Measurements from ENCODE around the gene DNAJC5G. TPM values are rescaled to one million over a fixed set of nuclear protein-coding genes. Genes with fewer than 3 reads are reported as not detected.

Gene DNAJC5G
- total RNA-seq, 2 experiments from 2014 or later, result 0.19 TPM; not detected in 1

DNA sequence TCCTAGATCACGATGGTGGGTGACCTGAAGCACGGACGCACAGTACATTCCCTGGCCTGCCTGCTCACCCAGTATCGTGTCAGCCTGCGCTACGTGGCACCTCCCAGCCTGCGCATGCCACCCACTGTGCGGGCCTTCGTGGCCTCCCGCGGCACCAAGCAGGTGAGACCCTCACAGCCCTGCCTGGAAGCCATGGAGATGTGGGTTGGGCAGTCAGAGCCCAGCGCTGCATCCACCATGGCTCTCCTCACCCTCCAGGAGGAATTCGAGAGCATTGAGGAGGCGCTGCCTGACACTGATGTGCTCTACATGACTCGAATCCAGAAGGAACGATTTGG lies 32.6 kb upstream of the DNAJC5G start:
- CTCF ChIA-PET, result interaction anchor here (1.4 to 2.4 kb wide), 2 partner anchors 23 to 37 kb away, joined by 4 to 9 read pairs; no protein-coding TSS in a partner anchor

DNA sequence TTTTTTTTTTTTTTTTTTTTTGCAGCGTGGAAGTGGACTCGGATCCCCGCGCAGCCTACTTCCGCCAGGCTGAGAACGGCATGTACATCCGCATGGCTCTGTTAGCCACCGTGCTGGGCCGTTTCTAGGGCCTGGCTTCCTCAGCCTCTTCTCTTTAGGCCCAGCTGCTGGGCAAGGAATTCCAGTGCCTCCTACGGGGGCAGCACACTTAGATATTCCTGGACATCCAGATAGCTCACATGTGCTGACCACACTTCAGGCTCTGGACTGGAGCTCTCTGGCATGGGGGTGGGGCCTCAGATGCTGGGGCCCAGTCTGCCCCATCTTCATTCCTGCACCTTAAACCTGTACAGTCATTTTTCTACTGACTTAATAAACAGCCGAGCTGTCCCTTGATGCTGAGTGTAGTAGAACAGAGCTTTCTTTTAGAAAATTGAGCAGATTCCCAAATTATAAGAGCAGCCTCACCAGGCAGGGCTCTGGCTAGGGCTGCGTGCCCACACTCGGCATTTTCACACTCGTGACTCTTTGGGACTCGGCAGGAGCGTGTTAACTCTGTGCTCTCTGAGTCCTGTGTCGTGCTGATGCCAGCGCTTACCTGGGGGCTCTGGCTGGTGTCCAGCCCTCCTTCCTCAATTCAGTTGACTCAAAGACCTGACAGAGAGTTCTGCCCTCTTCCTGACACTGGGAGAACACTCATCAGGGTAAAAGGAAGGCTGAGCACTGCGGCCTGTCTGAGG lies 31.7 kb upstream of the DNAJC5G start:
- DNase-seq, result no peak
- Mint-ChIP-seq H3K27me3 (peaks cover 1% of the 10 kb centered on the region), H3K36me3 (peaks cover 37% of the 10 kb centered on the region), H3K4me3 (no peak overlapping the region), H3K4me1 (ENCODE audit: low read depth) (no peaks in the 10 kb centered on the region), H3K9me3 (no peaks in the 10 kb centered on the region), H3K27ac (no peak overlapping the region)
- ChIA-PET CTCF (interaction anchor here (0.6 to 1.0 kb wide), 2 partner anchors 37 to 1183 kb away, joined by 3 read pairs; no protein-coding TSS in a partner anchor), POLR2A (no interaction called here)
- intact Hi-C loops (cut with micrococcal nuclease), result no loop called here

More for the DNA sequence above, 32.6 kb upstream of the DNAJC5G start:
- H3K27me3 Mint-ChIP-seq, result no peaks in the 10 kb centered on the region
- H3K4me3 Mint-ChIP-seq, result no peak overlapping the region
- H3K36me3 Mint-ChIP-seq, result peaks cover 45% of the 10 kb centered on the region
- no peak overlapping the region for H3K27ac Mint-ChIP-seq
- H3K9me3 Mint-ChIP-seq, result no peaks in the 10 kb centered on the region
- no peak for DNase-seq
- intact Hi-C loops (cut with micrococcal nuclease), result no loop called here
- POLR2A ChIA-PET, result interaction anchor here (1.7 kb wide), 1 partner anchor 11 kb away, joined by 4 read pairs; no protein-coding TSS in a partner anchor
- H3K4me1 Mint-ChIP-seq (ENCODE audit: low read depth), result no peaks in the 10 kb centered on the region

DNA sequence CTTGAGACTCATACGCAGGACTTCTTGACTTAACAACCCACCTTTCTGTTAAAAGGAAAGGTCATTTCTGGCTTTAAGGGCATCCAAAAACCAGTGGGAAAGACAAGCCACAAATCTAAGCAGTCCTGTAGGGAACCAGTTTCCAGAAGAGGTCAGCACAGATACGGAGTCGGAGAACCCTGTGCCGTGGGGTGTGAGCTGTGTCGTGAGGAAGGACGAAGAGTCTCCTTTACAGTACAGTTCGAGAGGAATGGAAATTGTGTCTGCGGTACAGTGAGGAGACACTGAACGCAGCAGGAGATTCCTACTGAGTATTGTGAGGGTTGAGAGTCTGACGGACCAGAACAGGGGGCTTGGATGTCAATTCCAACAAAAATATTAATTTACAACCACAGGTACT lies 30.1 kb upstream of the DNAJC5G start:
- H3K27me3 Mint-ChIP-seq, result peaks cover 1% of the 10 kb centered on the region
- no peak overlapping the region for H3K27ac Mint-ChIP-seq
- no peak overlapping the region for H3K4me3 Mint-ChIP-seq
- no peak for DNase-seq
- intact Hi-C loops (cut with micrococcal nuclease), result no loop called here
- no peaks in the 10 kb centered on the region for H3K9me3 Mint-ChIP-seq
- ChIA-PET POLR2A (no interaction called here), CTCF (no interaction called here)
- H3K36me3 Mint-ChIP-seq, result peaks cover 26% of the 10 kb centered on the region
- no peaks in the 10 kb centered on the region for H3K4me1 Mint-ChIP-seq (ENCODE audit: low read depth)

DNA sequence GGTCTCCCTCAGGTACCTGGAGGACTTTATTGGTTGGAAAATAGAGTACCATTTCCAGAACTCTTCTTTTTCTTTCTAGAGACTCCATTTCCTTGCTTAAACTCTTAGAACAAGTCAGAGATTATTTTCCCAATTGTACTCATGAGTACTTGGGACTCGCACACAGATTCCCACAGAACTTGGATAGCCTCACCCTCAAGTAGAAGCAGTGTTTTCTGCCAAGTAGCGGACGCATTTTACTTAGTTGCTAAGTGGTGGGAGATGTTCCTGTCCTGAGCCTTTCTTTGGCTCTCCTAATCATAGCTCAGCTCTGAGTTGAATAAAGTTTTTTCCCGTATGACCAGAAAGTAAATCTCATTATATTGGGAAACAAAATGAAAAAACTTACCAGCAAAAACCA lies 29.6 kb upstream of the DNAJC5G start:
- Mint-ChIP-seq H3K27me3 (peaks cover 1% of the 10 kb centered on the region), H3K9me3 (no peaks in the 10 kb centered on the region), H3K4me1 (ENCODE audit: low read depth) (no peaks in the 10 kb centered on the region), H3K4me3 (no peak overlapping the region), H3K27ac (no peak overlapping the region), H3K36me3 (peaks cover 21% of the 10 kb centered on the region)
- CTCF ChIA-PET, result interaction anchor here (1.4 kb wide), 1 partner anchor 57 kb away, joined by 7 read pairs; no protein-coding TSS in a partner anchor
- no peak for DNase-seq
- POLR2A ChIA-PET, result no interaction called here
- intact Hi-C loops (cut with micrococcal nuclease), result no loop called here

DNA sequence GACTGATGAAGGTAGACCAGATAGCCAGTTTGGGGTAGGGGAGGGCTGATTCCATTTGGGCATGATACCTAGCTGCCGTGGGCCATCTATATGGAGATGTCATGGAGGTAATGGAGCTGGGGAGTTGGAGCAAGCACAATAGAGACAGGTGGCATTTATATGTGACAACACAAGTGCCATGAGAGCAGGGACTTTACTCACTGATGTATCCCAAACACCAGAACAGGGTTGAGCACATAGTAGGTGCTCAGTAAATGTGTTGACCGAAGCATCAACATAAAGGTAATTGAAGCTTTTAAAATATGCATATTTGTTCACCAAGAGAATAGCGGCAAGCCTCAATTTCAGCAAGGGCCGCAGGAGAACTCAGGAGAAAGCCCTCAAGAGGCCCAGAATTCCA lies 27.3 kb upstream of the DNAJC5G start:
- intact Hi-C loops (cut with micrococcal nuclease), result no loop called here
- Mint-ChIP-seq H3K36me3 (peaks cover 8% of the 10 kb centered on the region), H3K9me3 (no peaks in the 10 kb centered on the region), H3K4me1 (ENCODE audit: low read depth) (no peaks in the 10 kb centered on the region), H3K27ac (no peak overlapping the region), H3K27me3 (peaks cover 4% of the 10 kb centered on the region), H3K4me3 (no peak overlapping the region)
- POLR2A ChIA-PET, result interaction anchor here (1.0 to 1.8 kb wide), 2 partner anchors 22 to 30 kb away, joined by 3 to 5 read pairs; no protein-coding TSS in a partner anchor
- DNase-seq, result no peak
- CTCF ChIA-PET, result interaction anchor here (0.6 to 2.4 kb wide), 4 partner anchors 32 to 96 kb away, joined by 3 to 22 read pairs (median 6); no protein-coding TSS in a partner anchor

DNA sequence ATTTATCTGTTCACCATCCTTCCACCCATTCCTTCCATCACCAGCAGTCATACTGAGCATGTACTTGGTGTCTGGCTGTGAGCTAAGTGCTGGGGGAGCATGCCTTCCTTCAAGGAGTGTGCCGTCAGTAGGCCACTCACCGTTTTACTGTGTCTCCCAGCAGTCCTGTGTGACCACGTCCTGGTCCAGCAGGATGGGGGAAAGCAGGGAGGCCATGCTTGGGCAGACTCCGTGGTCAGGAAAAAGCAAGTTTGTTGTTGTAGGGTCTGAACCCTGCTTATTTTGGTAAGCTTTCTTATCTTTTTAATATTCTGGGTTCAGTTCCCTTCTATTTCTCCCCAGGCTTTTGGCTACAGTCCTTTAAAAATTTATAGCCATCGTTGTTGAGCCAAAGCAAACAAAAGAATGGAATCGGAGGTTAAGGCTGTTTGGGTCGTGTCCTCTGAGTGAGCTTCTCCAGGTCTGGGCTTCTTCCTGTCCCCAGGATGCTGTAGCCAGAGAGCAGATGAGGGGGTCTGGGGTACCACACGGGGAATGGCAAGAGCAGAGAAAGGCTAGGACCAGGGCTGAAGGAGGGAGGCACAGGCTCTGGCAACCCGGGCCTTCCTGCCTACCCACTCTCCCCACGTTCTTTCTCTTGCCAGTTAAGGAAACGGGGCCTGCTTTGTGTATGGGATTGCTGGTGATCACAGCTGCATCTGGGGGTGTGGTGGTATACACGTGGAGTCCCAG lies 25.9 kb upstream of the DNAJC5G start:
- CTCF ChIA-PET, result interaction anchor here (0.9 to 2.4 kb wide), 4 partner anchors 30 to 113 kb away, joined by 3 to 22 read pairs (median 6); no protein-coding TSS in a partner anchor
- Mint-ChIP-seq H3K36me3 (no peaks in the 10 kb centered on the region), H3K9me3 (no peaks in the 10 kb centered on the region), H3K4me1 (ENCODE audit: low read depth) (no peaks in the 10 kb centered on the region), H3K27ac (no peak overlapping the region), H3K4me3 (no peak overlapping the region), H3K27me3 (peaks cover 4% of the 10 kb centered on the region)
- DNase-seq, result no peak
- intact Hi-C loops (cut with micrococcal nuclease), result no loop called here
- POLR2A ChIA-PET, result interaction anchor here (0.8 to 1.8 kb wide), 2 partner anchors 23 to 31 kb away, joined by 3 to 5 read pairs; no protein-coding TSS in a partner anchor

DNA sequence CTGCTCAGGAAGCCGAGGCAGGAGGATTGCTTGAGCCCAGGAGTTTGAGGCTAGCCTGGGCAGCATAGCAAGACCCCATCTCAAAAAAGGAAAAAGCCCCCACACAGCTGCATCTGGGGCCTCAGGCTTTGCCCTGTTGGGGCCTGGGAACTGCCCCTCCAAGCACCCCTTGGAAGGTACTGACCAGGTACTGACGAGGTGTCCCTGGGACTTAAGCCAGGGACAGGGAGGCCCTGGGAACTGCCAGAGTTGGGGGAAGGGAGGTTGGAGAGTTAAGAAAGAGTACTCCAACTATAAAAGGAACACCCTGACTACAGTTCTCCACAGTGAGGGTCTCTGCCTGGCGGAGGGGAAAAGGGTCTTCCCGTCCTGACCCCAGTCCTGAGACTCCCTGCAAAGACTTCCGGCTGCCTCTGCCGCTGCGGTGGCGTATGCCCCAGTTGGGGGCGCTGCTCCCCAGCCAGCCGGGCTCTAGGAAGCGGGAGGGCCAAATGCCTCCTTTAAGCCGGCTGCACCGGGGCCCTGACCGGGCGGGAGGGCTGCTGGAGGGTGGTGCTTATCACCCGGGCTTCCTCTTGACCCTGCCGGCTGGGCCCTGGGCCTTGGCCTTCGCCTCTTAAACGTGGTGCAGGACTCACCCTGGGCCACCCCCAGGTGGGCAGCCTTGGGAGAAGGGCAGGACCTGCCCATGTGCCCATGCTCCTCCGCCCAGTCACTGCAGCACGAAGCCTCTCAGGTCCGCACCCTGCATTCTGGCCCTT lies 25.2 kb upstream of the DNAJC5G start:
- intact Hi-C loops (cut with micrococcal nuclease), result loop anchor here (1.0 kb wide), 2 partner anchors 30 to 53 kb away; no protein-coding TSS in a partner anchor
- Mint-ChIP-seq H3K27ac (no peak overlapping the region), H3K9me3 (no peaks in the 10 kb centered on the region), H3K4me3 (no peak overlapping the region), H3K36me3 (no peaks in the 10 kb centered on the region), H3K27me3 (peaks cover 6% of the 10 kb centered on the region), H3K4me1 (ENCODE audit: low read depth) (no peaks in the 10 kb centered on the region)
- ChIA-PET POLR2A (no interaction called here), CTCF (interaction anchor here (1.0 to 2.4 kb wide), 5 partner anchors 30 to 53 kb away, joined by 3 to 22 read pairs (median 10); no protein-coding TSS in a partner anchor)
- peak; percentile 77 for DNase-seq

DNA sequence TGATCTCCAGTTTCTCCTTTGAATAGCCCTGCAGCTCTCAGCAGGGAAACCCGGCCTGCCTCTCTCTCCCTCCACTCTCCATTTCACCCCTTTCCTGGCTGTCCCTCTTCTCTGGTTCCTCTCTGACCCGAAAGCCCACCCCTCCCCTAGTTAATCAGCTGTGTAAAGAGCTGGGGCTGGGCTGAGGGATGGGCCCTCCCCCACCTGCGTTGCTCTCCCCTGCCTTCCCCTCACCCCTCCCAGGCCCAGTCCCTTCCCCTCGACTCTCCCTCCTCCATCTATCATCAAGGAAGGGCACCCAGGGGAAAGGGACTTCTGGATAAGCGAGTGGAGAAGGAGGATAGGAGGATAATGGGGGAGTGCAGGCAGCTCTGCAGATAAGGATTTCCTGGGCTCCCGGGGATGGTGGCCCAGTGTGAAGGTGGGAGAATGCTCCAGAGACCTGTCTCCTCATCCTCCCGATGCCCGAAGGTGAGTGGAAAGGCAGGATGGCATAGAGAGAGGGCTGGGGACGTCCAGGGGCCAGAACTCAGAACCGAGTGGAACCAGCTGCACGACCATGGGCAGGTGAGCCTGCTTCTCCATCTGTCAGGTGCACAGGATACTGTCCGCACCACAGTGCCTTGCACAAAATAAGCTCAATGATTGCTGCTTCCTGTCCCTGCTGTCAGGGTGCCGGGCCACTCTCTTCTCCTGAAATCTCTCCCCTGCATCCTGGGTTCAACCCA lies 24.4 kb upstream of the DNAJC5G start:
- H3K4me1 Mint-ChIP-seq (ENCODE audit: low read depth), result no peaks in the 10 kb centered on the region
- ChIA-PET POLR2A (no interaction called here), CTCF (interaction anchor here (0.6 to 2.3 kb wide), 4 partner anchors 13 to 56 kb away, joined by 3 to 20 read pairs (median 7); no protein-coding TSS in a partner anchor)
- DNase-seq, result no peak
- H3K27me3 Mint-ChIP-seq, result peaks cover 6% of the 10 kb centered on the region
- H3K27ac Mint-ChIP-seq, result no peak overlapping the region
- H3K9me3 Mint-ChIP-seq, result no peaks in the 10 kb centered on the region
- H3K4me3 Mint-ChIP-seq, result no peak overlapping the region
- no peaks in the 10 kb centered on the region for H3K36me3 Mint-ChIP-seq
- intact Hi-C loops (cut with micrococcal nuclease), result loop anchor here (1.0 kb wide), 2 partner anchors 29 to 52 kb away; no protein-coding TSS in a partner anchor

DNA sequence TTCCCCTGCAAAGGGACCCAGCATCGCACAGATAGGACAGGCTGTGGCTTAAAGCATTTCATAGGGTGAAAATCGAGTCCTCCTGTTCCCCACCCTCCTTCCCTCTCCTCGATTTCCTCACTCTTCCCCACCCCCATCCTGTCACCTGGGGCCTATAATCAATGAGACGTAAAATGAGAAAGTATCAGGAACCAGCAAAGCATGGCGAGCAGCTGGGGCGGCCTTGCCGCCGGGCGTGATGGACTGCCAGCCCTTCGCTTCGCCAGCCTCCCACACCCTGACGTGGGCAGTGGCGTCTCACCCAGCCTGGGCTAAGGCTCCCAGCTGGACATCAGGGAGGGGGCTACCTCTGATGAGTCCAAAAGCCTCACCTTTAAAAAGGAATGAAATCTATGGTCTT lies 23.5 kb upstream of the DNAJC5G start:
- Mint-ChIP-seq H3K27ac (no peak overlapping the region), H3K4me1 (ENCODE audit: low read depth) (no peaks in the 10 kb centered on the region), H3K9me3 (no peaks in the 10 kb centered on the region), H3K4me3 (no peak overlapping the region), H3K27me3 (peaks cover 9% of the 10 kb centered on the region), H3K36me3 (no peaks in the 10 kb centered on the region)
- CTCF ChIA-PET, result interaction anchor here (1.1 to 2.3 kb wide), 4 partner anchors 12 to 51 kb away, joined by 4 to 20 read pairs (median 7); no protein-coding TSS in a partner anchor
- intact Hi-C loops (cut with micrococcal nuclease), result no loop called here
- POLR2A ChIA-PET, result interaction anchor here (0.7 kb wide), 1 partner anchor 27 kb away, joined by 3 read pairs; no protein-coding TSS in a partner anchor
- DNase-seq, result no peak

DNA sequence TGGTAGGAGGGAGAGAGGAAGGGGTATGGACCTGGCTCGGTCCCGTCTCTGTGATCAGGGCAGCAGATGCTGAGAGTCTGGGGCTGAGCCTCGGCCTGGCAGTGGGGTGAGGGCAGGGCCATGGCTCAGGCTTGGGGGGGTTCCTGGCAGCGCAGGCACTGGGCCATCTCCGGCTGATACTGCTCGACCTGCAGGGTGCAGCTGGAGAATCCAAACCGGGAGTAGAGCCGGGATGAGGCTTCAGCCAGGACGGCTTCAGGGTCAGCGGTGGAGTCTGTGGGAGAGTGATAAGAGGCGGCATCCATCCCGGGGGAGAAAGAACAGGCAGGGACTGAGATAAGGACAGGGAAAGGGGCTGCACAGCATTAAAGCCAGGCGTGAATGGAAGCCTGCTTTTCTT lies 20.0 kb upstream of the DNAJC5G start:
- Mint-ChIP-seq H3K27ac (no peak overlapping the region), H3K27me3 (peaks cover 28% of the 10 kb centered on the region), H3K4me3 (no peak overlapping the region), H3K36me3 (no peaks in the 10 kb centered on the region), H3K9me3 (no peaks in the 10 kb centered on the region), H3K4me1 (ENCODE audit: low read depth) (no peaks in the 10 kb centered on the region)
- ChIA-PET POLR2A (no interaction called here), CTCF (interaction anchor here (1.2 kb wide), 1 partner anchor 25 kb away, joined by 4 read pairs; no protein-coding TSS in a partner anchor)
- intact Hi-C loops (cut with micrococcal nuclease), result no loop called here
- no peak for DNase-seq

DNA sequence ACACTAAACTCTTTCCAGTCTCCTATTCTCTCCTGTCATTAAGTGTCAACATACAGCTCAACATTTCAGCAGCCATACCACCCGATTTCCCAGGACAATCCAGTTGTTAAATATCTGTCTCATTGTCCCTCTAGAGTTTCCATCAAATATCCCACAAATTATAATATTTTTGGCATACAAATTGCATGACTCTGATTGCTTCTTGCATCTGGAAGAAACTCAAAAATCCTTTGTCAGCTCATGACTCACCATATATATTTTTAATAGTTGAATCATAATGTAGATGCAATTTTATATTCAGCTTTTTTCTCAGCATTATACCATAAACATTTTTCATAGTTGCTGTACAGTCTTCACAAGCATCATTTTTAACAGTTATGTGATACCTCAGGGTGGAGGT lies 19.6 kb upstream of the DNAJC5G start:
- Mint-ChIP-seq H3K27me3 (peaks cover 33% of the 10 kb centered on the region), H3K4me1 (ENCODE audit: low read depth) (no peaks in the 10 kb centered on the region), H3K36me3 (no peaks in the 10 kb centered on the region), H3K27ac (no peak overlapping the region), H3K4me3 (no peak overlapping the region), H3K9me3 (no peaks in the 10 kb centered on the region)
- ChIA-PET CTCF (interaction anchor here (1.2 kb wide), 1 partner anchor 24 kb away, joined by 4 read pairs; no protein-coding TSS in a partner anchor), POLR2A (no interaction called here)
- intact Hi-C loops (cut with micrococcal nuclease), result no loop called here
- no peak for DNase-seq
